ENCODE results near the gene NAA11. TPM values are rescaled to one million over a fixed set of nuclear protein-coding genes. Genes with fewer than 3 reads are reported as not detected.

Gene NAA11
- total RNA-seq, 2 experiments from 2014 or later = not detected

DNA sequence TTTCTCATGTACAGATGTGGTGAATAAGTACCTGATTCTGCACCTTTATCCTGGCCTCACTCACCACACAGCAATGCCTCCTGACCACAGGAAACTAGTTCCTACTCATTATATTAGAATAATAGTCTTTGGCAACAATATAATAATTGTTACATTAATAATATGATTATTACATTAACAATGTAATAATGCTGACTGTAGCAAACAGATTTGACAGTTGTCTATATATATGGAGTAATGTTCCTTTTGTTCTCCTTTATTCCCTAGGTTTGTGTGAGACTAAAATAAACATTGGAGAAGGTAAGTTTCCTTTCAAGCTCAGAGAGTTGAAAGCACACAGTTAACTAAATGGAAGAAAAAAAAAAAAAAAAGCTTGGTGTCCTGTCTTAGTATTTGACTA is 40.6 kb upstream of the NAA11 start:
- Histone ChIP-seq H3K4me2 (ENCODE audit: low read length) (no peak overlapping the region), H3K9me2 (ENCODE audit: insufficient read depth, low read length) (no peaks in the 10 kb centered on the region), H3K4me1 (ENCODE audit: insufficient read depth, low read length, poor library complexity, severe bottlenecking) (no peaks in the 10 kb centered on the region), H3K36me3 (ENCODE audit: insufficient read depth, low read length) (no peaks in the 10 kb centered on the region), H3K27ac (ENCODE audit: low read depth, low read length, poor library complexity, severe bottlenecking) (no peak overlapping the region), H3K9me3 (ENCODE audit: low read length) (no peaks in the 10 kb centered on the region), H3K4me3 (ENCODE audit: low read depth, low read length, poor library complexity, severe bottlenecking) (no peak overlapping the region), H2AFZ (ENCODE audit: low read length) (no peak overlapping the region), H4K20me1 (ENCODE audit: insufficient read depth, low read length) (no peaks in the 10 kb centered on the region), H3K79me2 (ENCODE audit: insufficient read depth, low read depth, low read length) (no peaks in the 10 kb centered on the region)
- DNase-seq (ENCODE audit: low spot score) = no peak
- TF ChIP-seq EZH2phosphoT487 (IDR thresholded peaks at IDR 0.05; ENCODE audit: borderline replicate concordance, low read depth, low read length) = no peak
- TF ChIP-seq CTCF (conservative IDR thresholded peaks at IDR 0.05; ENCODE audit: low read length) = no peak
- intact Hi-C loops (cut with micrococcal nuclease; ENCODE audit: unreplicated experiment) = no loop called here
- CTCF ChIA-PET (ENCODE audit: unreplicated experiment) = no interaction called here
- POLR2A ChIA-PET = interaction anchor here (1.0 kb wide), 1 partner anchor 50 kb away, joined by 3 read pairs; no protein-coding TSS in a partner anchor
- no TSS peak for BruUV-seq (replicated peaks)

DNA sequence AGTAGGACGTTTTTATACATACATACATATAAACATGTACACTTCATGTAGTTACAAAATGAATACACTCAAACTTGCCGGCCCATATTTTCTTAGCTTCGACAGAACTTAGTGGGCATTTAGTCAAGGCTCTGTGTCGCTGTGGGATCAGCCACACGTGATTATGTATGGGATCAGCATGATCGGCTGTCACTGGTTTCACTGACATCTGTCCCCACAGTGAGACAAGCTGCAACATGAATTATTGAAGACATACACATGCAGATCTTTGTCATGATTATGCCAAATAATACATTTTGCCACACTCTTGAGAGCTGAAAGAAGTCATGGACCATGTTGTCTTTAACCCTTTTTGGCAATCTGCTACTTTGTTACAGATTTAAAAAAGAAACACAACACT is 38.2 kb upstream of the NAA11 start:
- H3K4me1 ChIP-seq (ENCODE audit: insufficient read depth, low read length, poor library complexity, severe bottlenecking) = no peaks in the 10 kb centered on the region
- no peak overlapping the region for H3K4me3 ChIP-seq (ENCODE audit: low read depth, low read length, poor library complexity, severe bottlenecking)
- H3K4me2 ChIP-seq (ENCODE audit: low read length) = no peak overlapping the region
- H4K20me1 ChIP-seq (ENCODE audit: insufficient read depth, low read length) = no peaks in the 10 kb centered on the region
- no peak overlapping the region for H2AFZ ChIP-seq (ENCODE audit: low read length)
- H3K79me2 ChIP-seq (ENCODE audit: insufficient read depth, low read depth, low read length) = no peaks in the 10 kb centered on the region
- BruUV-seq (replicated peaks) = no TSS peak
- no peak for DNase-seq (ENCODE audit: low spot score)
- TF ChIP-seq CTCF (conservative IDR thresholded peaks at IDR 0.05; ENCODE audit: low read length) = no peak
- no peak for TF ChIP-seq EZH2phosphoT487 (IDR thresholded peaks at IDR 0.05; ENCODE audit: borderline replicate concordance, low read depth, low read length)
- intact Hi-C loops (cut with micrococcal nuclease; ENCODE audit: unreplicated experiment) = no loop called here
- ChIA-PET CTCF (ENCODE audit: unreplicated experiment) (no interaction called here), POLR2A (no interaction called here)
- no peaks in the 10 kb centered on the region for H3K36me3 ChIP-seq (ENCODE audit: insufficient read depth, low read length)
- H3K9me2 ChIP-seq (ENCODE audit: insufficient read depth, low read length) = no peaks in the 10 kb centered on the region
- no peak overlapping the region for H3K27ac ChIP-seq (ENCODE audit: low read depth, low read length, poor library complexity, severe bottlenecking)
- H3K9me3 ChIP-seq (ENCODE audit: low read length) = no peaks in the 10 kb centered on the region

DNA sequence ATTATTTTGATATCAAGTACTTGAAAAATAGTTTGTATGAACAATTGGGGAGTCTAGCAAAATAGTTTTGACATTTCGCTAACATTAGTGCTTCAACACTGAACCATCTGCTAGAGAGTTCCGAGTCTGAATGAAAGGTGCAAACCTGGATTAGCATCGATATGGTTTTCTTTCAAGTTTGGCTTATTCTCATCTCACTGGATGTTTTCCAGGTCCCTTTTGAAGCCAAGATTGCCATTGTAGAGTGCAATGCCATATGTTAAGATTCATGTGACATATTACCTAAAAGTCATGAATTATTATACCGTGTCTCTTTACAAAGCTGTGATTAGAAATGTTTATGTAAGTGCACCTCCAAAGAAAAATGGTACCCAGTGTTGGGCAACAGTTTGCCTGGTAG is 36.8 kb upstream of the NAA11 start:
- no peak for DNase-seq (ENCODE audit: low spot score)
- BruUV-seq (replicated peaks) = no TSS peak
- intact Hi-C loops (cut with micrococcal nuclease; ENCODE audit: unreplicated experiment) = no loop called here
- Histone ChIP-seq H3K27ac (ENCODE audit: low read depth, low read length, poor library complexity, severe bottlenecking) (no peak overlapping the region), H3K79me2 (ENCODE audit: insufficient read depth, low read depth, low read length) (no peaks in the 10 kb centered on the region), H3K9me3 (ENCODE audit: low read length) (no peaks in the 10 kb centered on the region), H3K9me2 (ENCODE audit: insufficient read depth, low read length) (no peaks in the 10 kb centered on the region), H3K4me3 (ENCODE audit: low read depth, low read length, poor library complexity, severe bottlenecking) (no peak overlapping the region), H4K20me1 (ENCODE audit: insufficient read depth, low read length) (no peaks in the 10 kb centered on the region), H3K36me3 (ENCODE audit: insufficient read depth, low read length) (no peaks in the 10 kb centered on the region), H2AFZ (ENCODE audit: low read length) (no peak overlapping the region), H3K4me1 (ENCODE audit: insufficient read depth, low read length, poor library complexity, severe bottlenecking) (no peaks in the 10 kb centered on the region), H3K4me2 (ENCODE audit: low read length) (no peak overlapping the region)
- TF ChIP-seq EZH2phosphoT487 (IDR thresholded peaks at IDR 0.05; ENCODE audit: borderline replicate concordance, low read depth, low read length) = no peak
- no peak for TF ChIP-seq CTCF (conservative IDR thresholded peaks at IDR 0.05; ENCODE audit: low read length)
- ChIA-PET POLR2A (interaction anchor here (0.6 to 0.7 kb wide), 2 partner anchors 11 to 87 kb away, joined by 3 read pairs; no protein-coding TSS in a partner anchor), CTCF (ENCODE audit: unreplicated experiment) (no interaction called here)
